GM19455 (cell line): ENCODE results near the gene GAK.
"Not testable (repeated sequence)": the region's sequence is repeated elsewhere in the genome, so short reads cannot be mapped to it uniquely, and the experiment has no call there.

Experiments used
- ATAC-seq: cut with Tn5 transposase; IDR thresholded peaks from one replicate; pipeline ENCODE4 v1.9.1; 2021; ENCODE audit not compliant: unreplicated experiment

The GAK gene

DNA sequence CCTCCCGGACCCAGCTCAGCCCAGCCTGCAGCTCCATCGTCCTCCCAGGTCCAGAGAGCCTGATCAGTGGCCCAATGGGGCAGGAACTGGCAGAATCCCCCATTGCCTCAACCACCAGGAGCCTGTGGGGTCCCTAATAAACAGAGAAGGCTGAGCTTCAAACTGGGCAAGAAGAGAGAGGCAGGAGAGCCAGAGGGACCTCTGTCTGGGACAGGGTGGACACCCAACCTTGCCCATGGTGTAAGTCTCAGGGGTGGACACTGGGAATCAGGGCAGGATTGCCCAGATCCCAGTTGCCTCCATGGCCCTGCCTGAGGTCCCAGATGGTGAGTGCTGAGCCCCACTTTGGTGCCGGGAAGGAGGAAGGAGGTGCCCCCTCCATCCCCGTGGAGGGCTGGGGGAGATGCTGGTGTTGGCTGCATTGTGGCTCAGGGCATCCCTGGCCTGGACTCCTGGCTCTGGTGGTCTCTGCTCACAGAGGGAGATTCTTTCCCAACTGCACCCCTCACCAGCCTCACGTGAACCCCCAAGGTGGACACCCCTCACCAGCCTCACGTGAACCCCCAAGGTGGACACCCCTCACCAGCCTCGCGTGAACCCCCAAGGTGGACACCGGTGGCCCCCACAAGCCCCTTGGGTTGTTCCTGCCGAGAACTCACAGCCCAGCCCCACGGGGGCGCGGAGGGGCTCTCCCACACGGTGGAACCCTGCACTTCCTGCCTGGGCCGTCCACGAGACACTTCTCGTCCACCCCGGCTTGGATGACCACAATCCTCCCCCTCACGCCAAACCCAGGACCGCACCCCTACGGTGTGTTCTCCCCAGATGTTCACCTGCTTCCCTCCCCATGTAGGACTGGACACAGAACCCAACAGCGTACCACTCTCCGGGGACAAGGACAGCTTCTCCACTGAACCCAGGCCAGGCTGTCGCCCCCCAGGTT lies 111.6 kb downstream of the GAK start:
- ATAC-seq, result no peak

DNA sequence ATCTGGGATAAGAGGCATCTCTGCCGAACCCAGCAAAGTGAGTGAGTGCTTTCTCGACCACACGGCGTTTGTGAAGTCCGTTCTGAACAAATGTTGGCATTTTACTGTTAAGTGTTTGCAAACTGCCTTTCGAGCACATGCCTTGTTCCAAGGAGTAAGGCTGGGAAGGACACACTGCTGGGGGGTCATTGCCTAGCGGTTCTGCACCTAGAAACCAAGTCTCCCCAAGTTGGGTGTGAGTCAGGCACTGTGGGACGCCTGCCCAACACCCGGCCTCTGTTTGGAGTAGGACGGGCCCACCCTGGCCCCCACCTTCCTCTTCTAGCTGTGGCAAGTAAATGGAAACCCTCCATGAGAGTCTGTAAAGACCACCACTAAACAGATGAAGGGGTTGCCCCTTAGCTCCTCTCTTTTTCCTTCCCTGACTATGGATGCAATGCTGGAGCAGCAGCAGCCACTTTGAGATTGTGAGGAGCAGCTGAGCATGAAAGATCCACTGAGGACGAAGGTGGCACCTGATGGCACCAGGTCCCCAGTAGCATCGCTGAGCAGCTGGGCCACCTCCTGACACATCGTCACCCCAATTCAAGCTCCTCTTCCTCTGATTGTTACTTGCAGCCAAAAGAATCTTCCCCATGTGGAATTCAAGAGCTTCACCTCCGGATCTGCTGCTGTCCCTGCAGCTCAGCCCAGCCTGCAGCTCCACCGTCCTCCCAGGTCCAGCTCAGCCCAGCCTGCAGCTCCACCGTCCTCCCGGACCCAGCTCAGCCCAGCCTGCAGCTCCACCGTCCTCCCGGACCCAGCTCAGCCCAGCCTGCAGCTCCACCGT lies 112.5 kb downstream of the GAK start:
- ATAC-seq, result no peak

DNA sequence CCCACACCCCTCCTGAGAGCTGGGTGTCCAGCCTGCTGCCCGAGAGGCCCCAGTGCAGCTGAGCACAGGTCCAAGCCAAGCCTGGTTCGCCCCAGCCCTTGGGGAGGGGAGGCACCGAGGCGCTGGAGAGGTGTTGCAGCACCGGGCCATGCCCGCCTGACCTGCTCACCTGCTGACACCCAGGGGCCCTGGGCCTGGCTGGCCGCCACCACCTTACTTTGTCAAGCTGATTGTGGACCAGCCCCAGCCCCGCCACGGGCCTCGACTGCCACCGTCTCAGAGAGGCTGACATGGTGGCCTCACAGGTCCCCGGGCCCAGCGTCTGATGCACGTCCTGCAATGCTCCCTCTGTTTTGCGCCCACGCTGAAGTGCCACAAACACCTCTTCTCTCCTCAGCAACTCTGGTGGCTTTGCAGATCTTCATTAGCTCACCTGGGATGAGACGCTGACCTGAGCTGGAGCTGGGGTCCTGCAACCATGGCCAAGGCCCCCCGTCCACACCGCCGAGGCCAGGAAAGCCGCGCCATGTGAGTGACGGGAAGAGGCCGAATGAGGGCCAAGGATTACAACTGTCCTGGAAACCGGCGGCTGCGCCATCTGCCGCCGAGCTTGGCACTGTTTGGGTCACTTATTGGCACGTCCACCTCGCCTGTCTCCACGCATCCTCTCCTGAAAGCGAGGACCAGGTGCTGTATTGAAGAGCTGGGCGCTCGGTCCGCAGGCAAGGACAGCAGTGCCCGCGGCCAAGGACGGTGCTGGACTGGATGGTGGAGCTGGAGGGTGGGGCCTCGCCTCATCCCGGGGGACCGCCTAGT lies 113.8 kb downstream of the GAK start:
- ATAC-seq, result no peak

DNA sequence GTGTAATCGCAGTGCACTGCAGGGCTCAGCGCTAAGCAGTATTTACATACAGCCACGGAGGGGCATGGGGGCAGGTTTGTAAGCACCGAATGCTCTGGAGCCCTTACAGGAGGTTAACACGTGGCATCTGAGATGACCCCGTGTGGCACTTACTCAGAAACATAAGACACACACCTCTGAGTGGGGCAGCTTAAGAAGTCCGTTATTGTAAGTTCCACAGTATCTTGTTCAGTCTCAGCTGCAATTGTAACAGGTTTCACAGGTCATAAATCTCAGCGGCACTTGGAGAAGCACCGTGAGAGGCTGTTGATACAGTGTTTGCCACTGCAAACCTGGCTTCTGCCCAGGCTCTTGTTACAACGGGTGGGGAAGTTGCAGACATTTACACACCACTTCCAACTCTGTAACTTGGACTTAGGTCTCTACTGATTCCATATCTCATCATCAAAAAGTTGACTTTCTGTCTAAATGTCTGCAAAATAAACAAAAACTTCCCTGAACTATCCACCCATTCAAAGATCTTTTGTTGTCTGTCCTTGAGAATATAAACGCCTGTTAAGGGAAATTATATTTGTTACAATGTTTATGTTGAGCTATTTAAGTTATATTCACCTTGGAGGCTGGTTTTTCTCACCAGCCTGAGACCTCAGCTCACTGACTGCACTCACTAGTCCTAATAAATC lies 116.5 kb downstream of the GAK start:
- ATAC-seq, result no peak

DNA sequence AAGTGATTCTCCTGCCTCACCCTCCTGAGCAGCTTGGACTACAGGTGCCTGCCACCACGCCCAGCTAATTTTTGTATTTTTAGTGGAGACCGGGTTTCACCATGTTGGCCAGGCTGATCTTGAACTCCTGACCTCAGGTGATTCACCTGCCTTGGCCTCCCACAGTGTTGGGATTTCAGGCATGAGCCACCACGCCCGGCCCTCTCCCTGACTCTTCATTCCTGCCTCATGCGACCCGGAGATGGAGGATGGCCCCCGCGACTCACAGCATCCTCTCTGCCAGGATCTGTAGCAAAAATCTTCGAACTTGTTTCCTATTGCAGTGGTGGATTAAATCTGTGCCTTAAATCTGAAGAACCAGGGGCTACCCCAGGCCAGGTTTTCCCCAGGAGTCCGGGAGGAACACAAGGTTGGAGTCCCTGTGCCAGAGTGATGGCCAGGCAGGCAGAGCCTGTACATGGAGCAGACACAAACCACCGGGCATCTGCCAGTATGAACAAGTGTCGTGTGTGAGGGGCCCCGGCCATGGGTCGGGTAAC lies 117.7 kb downstream of the GAK start:
- no peak for ATAC-seq

DNA sequence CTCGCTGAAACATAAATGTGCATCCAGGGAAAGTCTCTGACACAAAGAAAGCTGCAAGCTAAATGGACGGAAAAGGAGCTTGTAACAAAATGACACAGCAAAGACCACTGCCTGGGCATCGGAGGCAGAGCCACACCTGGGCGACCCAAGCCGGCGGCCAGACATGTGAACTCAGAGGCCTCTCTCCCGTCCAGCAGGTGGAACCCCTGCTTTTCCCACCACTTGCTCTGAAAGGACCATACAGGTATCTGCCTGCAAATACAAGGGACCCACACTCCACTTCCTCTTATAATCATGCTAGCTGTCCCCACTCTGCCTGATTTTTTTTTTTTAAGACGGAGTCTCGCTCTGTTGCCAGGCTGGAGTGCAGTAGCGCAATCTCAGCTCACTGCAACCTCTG lies 118.2 kb downstream of the GAK start:
- ATAC-seq, result no peak

DNA sequence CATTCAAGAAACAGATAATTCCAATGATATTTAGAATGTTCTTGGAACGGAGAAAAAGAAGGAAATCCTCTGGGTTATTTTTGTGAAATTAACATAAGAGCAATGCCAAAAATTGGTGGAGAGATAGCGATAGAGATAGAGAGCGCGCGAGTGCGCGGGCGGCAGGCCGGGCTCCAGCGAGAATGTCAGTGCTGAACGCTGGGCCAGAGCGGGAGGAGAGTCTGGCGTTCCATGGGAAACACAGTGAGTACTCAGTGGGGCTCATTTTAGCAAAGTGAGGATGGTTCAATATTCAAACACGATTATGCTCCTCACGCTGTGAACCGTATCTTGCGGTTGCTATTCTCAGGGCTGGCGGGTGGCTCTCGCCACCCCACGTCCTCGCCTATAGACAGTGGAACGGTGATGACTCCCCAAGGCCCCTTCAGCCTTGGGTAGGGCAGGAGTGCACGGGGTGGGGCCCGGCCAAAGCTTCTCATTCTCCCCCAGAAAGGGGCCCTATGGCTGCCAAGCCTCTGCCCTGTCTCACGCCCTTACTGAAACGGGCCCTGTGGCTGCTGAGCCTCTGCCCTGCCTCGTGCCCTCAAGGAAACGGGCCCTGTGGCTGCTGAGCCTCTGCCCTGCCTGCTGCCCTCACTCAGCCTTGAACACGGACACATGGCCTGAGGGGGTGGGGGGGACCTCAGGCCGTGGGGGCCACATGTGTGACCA lies 123.1 kb downstream of the GAK start:
- no peak for ATAC-seq

DNA sequence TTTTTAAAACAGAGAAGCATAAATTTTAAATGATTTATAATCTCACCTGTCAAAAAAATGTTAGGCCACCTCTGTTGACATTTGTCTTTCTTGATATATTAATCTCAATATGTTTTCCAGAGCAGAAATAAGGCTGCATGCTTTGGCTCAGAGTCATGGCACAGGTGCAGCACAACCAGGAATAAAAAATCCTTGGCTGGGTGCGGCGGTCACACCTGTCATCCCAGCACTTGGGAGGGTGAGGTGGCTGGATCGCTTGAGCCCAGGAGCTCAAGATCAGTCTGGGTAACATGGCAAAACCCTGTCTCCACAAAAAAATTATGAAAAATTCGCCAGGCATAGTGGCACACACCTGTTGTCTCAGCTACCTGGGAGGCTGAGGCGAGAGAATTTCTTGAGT lies 124.3 kb downstream of the GAK start:
- ATAC-seq, result no peak

DNA sequence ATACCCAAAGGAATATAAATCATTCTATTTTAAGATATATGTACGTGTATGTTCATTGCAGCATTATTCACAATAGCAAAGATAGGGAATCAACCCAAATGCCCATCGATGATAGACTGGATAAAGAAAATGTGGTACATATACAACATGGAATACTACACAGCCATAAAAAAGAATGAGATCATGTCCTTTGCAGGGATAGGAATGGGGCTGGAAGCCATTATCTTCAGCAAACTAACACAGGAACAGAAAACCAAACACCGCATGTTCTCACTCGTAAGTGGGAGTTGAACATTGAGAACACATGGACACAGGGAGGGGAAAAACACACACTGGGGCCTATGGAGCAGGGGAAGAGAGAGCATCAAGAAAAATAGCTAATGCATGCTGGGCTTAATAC lies 125.1 kb downstream of the GAK start:
- ATAC-seq, result not testable (repeated sequence)

DNA sequence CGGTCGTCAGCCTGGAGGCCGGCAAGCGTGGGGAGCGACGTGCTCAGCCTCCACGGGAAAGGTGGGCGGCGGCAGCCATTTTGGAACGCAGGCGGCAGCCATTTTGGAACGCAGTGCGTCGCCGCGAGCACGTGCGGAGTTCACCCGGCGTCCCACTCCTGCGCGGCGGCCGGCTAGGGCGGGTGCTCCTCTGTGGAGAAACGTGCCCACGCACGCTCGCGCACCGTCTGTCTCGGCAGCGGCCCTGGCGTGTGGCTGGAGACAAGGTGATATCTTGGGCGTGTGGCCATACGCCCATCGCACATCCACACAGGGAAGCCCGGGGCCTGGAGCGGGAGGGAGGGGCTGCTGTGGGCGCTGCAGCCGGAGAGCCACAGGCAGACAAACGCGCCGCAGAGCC lies 127.3 kb downstream of the GAK start:
- no peak for ATAC-seq

DNA sequence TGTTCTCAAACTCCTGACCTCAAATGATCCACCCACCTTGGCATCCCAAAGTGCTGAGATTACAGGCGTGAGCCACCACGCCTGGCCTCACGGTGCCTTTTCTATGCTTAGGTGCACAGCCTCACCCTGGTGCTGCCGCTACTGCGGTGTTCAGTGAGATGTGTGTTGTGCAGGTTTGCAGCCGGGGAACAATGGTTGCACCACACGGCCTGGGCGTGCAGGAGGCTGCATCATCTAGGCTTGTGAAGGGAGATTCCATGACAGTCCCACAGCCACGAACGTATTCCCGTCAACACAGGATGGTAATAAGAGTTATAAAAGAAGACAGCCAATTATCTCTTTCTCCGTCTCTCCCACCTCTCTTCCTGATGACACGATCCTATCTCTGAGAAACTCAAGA lies 128.2 kb downstream of the GAK start:
- ATAC-seq, result no peak

DNA sequence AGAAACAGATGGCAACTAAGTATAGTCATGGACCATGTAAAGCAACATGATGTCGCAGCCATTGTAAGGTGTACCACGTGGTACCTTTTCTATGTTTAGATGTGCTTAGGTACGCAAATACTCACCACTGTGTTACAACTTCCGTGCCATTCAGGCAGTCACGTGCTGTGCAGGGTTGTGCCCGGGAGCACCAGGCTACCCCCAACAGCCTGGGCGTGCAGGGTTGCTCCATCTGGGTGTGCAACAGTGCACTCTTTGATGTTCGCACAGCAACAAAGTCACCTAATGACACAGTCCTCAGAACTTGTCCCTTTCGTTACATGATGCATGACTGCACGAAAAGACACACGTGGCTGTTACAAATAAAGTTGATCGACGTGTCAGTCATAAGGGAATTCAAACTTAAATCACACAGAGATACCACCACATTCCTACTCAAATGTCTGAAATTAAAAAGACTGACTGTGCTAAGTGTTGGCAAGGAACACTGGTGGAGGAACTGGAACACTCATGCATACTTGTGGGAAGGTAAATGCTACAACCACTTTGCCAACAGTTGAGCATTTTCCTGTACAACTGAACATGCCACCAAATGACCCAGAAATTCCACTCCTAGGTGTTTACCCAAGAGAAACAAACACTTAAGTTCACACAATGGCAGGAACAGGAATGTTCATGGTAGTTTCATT lies 130.5 kb downstream of the GAK start:
- no peak for ATAC-seq
